Endothelial cell of umbilical vein (primary cell): ENCODE results near the gene CIB2. TPM values are rescaled to one million over a fixed set of nuclear protein-coding genes. Genes with fewer than 3 reads are reported as not detected.

Experiments
- BruUV-seq: library from RNA; stranded (reverse); fragments of 400-500 nt; replicated peaks from 2 replicates; lab custom pipeline; 2021; lab: Mats Ljungman, UMichigan
- CTCF ChIA-PET: fragments of 300-600, 350-600 bp; sonication (Branson Sonifier 250); formaldehyde crosslinking; loops from one replicate; lab custom pipeline; 2021; ENCODE audit warnings: antibody characterized with exemption, inconsistent platforms; lab: Charles Lee
- POLR2A ChIA-PET: fragments of 300-600, 350-600 bp; sonication (Branson Sonifier 250); formaldehyde crosslinking; loops from one replicate; lab custom pipeline; 2021; ENCODE audit warnings: antibody characterized with exemption, inconsistent platforms; lab: Charles Lee
- DNase-seq: peaks from one replicate; pipeline ENCODE4 v3.0.0-alpha.2; 2011; ENCODE audit warnings: low read depth, low spot score
- FAIRE-seq: peaks from 2 replicates; lab custom pipeline; 2011; peaks lifted over from hg19 to GRCh38; lab: Jason Lieb, UNC
- H2AFZ ChIP-seq: 2 replicates; pipeline ENCODE4 v1.6.0; 2012; ENCODE audit warnings: low read depth, low read length, control low read depth, inconsistent platforms
- H3K27ac ChIP-seq: 2 replicates; pipeline ENCODE4 v1.5.1; 2011; ENCODE audit warnings: low read depth, mild to moderate bottlenecking, control low read depth, low read length, moderate library complexity; ENCODE audit not compliant: insufficient read depth
- H3K27me3 ChIP-seq, 2 experiments: 2 replicates each; pipeline versions ENCODE4 v1.6.0 to v1.6.1; 2011; ENCODE audit warnings: low read length in 2 of 2, mixed read lengths in 1 of 2; ENCODE audit not compliant: control insufficient read depth in 2 of 2, insufficient read depth in 2 of 2
- H3K36me3 ChIP-seq, 2 experiments: 2 replicates in 1 of 2; 3 replicates in 1 of 2; pipeline ENCODE4 v1.5.1; 2011; ENCODE audit warnings: low read length in 2 of 2, mild to moderate bottlenecking in 1 of 2, moderate library complexity in 1 of 2; ENCODE audit not compliant: control insufficient read depth in 2 of 2, insufficient read depth in 2 of 2; ENCODE audit errors: extremely low read depth in 1 of 2
- H3K4me1 ChIP-seq: 3 replicates; pipeline ENCODE4 v1.5.1; 2011; ENCODE audit warnings: mild to moderate bottlenecking, low read length; ENCODE audit not compliant: control insufficient read depth, insufficient read depth; ENCODE audit errors: extremely low read depth
- H3K4me2 ChIP-seq: 2 replicates; pipeline ENCODE4 v1.6.1; 2011; ENCODE audit warnings: low read length, control low read depth, mixed read lengths; ENCODE audit not compliant: insufficient read depth
- H3K4me3 ChIP-seq, 3 experiments: fragments of 200-600 bp in 1 of 3; sonication (generic), shearing (Covaris generic) in 1 of 3; replicated peaks in 1 of 3; 2 replicates each; pipeline ENCODE4 v1.5.1; 2011 to 2016; ENCODE audit warnings: control low read depth in 3 of 3, low read length in 3 of 3, mild to moderate bottlenecking in 2 of 3, inconsistent platforms in 1 of 3, low read depth in 1 of 3, moderate library complexity in 1 of 3; ENCODE audit not compliant: insufficient read depth in 1 of 3
- H3K79me2 ChIP-seq: 2 replicates; pipeline ENCODE4 v1.6.0; 2012; ENCODE audit warnings: low read length, inconsistent platforms; ENCODE audit not compliant: control insufficient read depth, insufficient read depth
- H3K9ac ChIP-seq: replicated peaks from 2 replicates; pipeline ENCODE3; 2011; ENCODE audit warnings: low read length, control low read depth; ENCODE audit not compliant: insufficient read depth; ENCODE audit errors: extremely low read depth
- H3K9me1 ChIP-seq: replicated peaks from 3 replicates; pipeline ENCODE4 v1.6.0; 2011; ENCODE audit warnings: mild to moderate bottlenecking, low read length; ENCODE audit not compliant: control insufficient read depth, insufficient read depth; ENCODE audit errors: extremely low read depth
- H3K9me3 ChIP-seq: replicated peaks from 2 replicates; pipeline ENCODE4 v1.5.1; 2012; ENCODE audit warnings: low read length, inconsistent platforms; ENCODE audit not compliant: control insufficient read depth, insufficient read depth
- H4K20me1 ChIP-seq: replicated peaks from 2 replicates; pipeline ENCODE3; 2011; ENCODE audit warnings: mild to moderate bottlenecking, low read length; ENCODE audit not compliant: control insufficient read depth, insufficient read depth; ENCODE audit errors: extremely low read depth
- EZH2 ChIP-seq: IDR thresholded peaks from 2 replicates; pipeline ENCODE4 v1.6.1; 2012; ENCODE audit warnings: borderline replicate concordance, low read depth, mild to moderate bottlenecking, moderate library complexity, low read length, inconsistent platforms; ENCODE audit not compliant: severe bottlenecking
- FOS ChIP-seq: IDR thresholded peaks from 2 replicates; pipeline ENCODE4 v1.6.1; 2011; ENCODE audit warnings: mild to moderate bottlenecking, low read length, moderate library complexity, borderline replicate concordance; ENCODE audit not compliant: insufficient read depth
- GATA2 ChIP-seq: IDR thresholded peaks from 2 replicates; pipeline ENCODE4 v1.7.0; 2011; ENCODE audit warnings: low read depth, mild to moderate bottlenecking, moderate library complexity, mixed read lengths, low read length; ENCODE audit not compliant: insufficient read length, insufficient read depth
- JUN ChIP-seq: IDR thresholded peaks from 2 replicates; pipeline ENCODE4 v1.6.1; 2011; ENCODE audit warnings: borderline replicate concordance, low read depth; ENCODE audit not compliant: insufficient read length, insufficient read depth
- MAX ChIP-seq: IDR thresholded peaks from 2 replicates; pipeline ENCODE4 v1.6.1; 2011; ENCODE audit not compliant: insufficient read depth, insufficient read length
- MYC ChIP-seq: IDR thresholded peaks from one replicate; pipeline ENCODE4 v1.6.1; 2011; ENCODE audit warnings: mild to moderate bottlenecking, low read depth, low read length
- POLR2A ChIP-seq: IDR thresholded peaks from 2 replicates; pipeline ENCODE4 v1.6.1; 2012; ENCODE audit warnings: low read depth, mild to moderate bottlenecking, control low read depth, low read length
- POLR2AphosphoS5 ChIP-seq: IDR thresholded peaks from 2 replicates; pipeline ENCODE4 v1.6.1; 2012; ENCODE audit warnings: low read depth, mild to moderate bottlenecking, control low read depth, low read length, moderate library complexity; ENCODE audit not compliant: insufficient read depth
- dilution Hi-C: fragments of 300-500 bp; cut with MboI; formaldehyde crosslinking; loops from one replicate; pipeline ENCODE4 v1.15.0; 2019; ENCODE audit warnings: low sequenced_read_pairs; ENCODE audit not compliant: extremely low pct_ligation_motif_present
- intact Hi-C: fragments of 100-400 bp; cut with micrococcal nuclease; formaldehyde crosslinking; loops from one replicate; pipeline ENCODE4 v1.10.0; 2022
- polyA plus RNA-seq, 4 experiments: library from polyadenylated mRNA; depleted of rRNA in 3 of 4; stranded (reverse) in 3 of 4; unstranded in 1 of 4; fragments of >200 nt; gene quantifications; 2 replicates each; pipeline versions ENCODE4 v1.2.1 to v1.2.3, GENCODE V29; 2011 to 2012; ENCODE audit warnings: missing spikeins in 1 of 4
- total RNA-seq: library from RNA; stranded (reverse); gene quantifications from 2 replicates; pipeline ENCODE4 v1.2.3, GENCODE V29; 2021
- TF ChIP-seq, protein P1 (sequence below), 2 donors: IDR thresholded peaks; 1 replicate in 1 of 2; 2 replicates in 1 of 2; pipeline ENCODE4 v1.5.1; 2011; ENCODE audit warnings: low read length in 2 of 2, mild to moderate bottlenecking in 2 of 2, moderate library complexity in 2 of 2, control low read depth in 1 of 2, inconsistent platforms in 1 of 2, low read depth in 1 of 2; ENCODE audit not compliant: insufficient read depth in 1 of 2; ENCODE audit errors: extremely low read depth in 1 of 2

CIB2 gene
- total and polyA plus RNA-seq, 2 donors (not counting 3 experiments of a cell fraction or from before 2014, with no cell fraction given) = 4.0 to 7.7 TPM

DNA sequence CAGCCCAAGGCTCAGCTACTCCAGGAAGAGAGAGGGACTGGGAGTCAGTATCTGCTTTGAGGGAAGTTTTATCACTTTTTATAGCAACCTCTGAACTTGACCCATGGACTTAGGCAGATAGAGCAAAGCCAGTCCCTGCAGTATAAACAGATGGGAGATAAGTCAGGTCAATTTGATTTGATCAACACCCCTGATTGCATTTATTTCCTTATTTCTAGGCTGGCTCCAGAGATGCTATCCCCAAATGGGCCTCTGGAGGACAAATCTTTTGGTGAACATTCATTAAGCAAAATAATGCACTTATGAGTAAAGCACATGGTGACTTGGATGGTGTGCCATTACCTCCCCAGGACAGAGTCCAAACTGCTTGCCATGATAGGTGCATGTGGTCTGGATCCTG is 9.0 kb upstream of the CIB2 start:
- Histone ChIP-seq H3K36me3 (no peaks in the 10 kb centered on the region), H3K4me2 (no peak overlapping the region), H3K4me1 (no peaks in the 10 kb centered on the region), H3K27ac (no peak overlapping the region), H3K9me1 (no peaks in the 10 kb centered on the region), H3K79me2 (no peaks in the 10 kb centered on the region), H3K27me3 (peaks cover 6 to 9% of the 10 kb centered on the region in 2 experiments), H2AFZ (no peak overlapping the region), H3K9ac (no peak overlapping the region), H3K4me3 (no peak overlapping the region), H3K9me3 (no peaks in the 10 kb centered on the region), H4K20me1 (no peaks in the 10 kb centered on the region)
- no peak for DNase-seq
- ChIA-PET POLR2A (no interaction called here), CTCF (interaction anchor here (1.7 to 2.1 kb wide), 2 partner anchors 8 to 55 kb away, joined by 6 to 7 read pairs; partner anchors contain the start of gene IDH3A)
- FAIRE-seq = no peak
- TF ChIP-seq MYC (no peak), POLR2A (no peak), EZH2 (no peak), MAX (no peak), GATA2 (no peak), JUN (no peak), FOS (no peak), POLR2AphosphoS5 (no peak)
- TF ChIP-seq, protein P1, sequence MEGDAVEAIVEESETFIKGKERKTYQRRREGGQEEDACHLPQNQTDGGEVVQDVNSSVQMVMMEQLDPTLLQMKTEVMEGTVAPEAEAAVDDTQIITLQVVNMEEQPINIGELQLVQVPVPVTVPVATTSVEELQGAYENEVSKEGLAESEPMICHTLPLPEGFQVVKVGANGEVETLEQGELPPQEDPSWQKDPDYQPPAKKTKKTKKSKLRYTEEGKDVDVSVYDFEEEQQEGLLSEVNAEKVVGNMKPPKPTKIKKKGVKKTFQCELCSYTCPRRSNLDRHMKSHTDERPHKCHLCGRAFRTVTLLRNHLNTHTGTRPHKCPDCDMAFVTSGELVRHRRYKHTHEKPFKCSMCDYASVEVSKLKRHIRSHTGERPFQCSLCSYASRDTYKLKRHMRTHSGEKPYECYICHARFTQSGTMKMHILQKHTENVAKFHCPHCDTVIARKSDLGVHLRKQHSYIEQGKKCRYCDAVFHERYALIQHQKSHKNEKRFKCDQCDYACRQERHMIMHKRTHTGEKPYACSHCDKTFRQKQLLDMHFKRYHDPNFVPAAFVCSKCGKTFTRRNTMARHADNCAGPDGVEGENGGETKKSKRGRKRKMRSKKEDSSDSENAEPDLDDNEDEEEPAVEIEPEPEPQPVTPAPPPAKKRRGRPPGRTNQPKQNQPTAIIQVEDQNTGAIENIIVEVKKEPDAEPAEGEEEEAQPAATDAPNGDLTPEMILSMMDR (IDR thresholded peaks at IDR 0.05; ENCODE audit: extremely low read depth in 1 of 2, insufficient read depth in 1 of 2, low read depth in 1 of 2, low read length in 2 of 2) = no peak
- dilution Hi-C loops (no loop called here), intact Hi-C loops (no loop called here)
- no TSS peak for BruUV-seq
